Neutrophil (primary cell): ENCODE data around the gene LIMA1.
"Not testable (repeated sequence)": the region's sequence is repeated elsewhere in the genome, so short reads cannot be mapped to it uniquely, and the experiment has no call there.

Experiments used
- H3K27ac ChIP-seq: fragments of 200-600 bp; sonication (generic); 2 replicates; pipeline ENCODE4 v1.5.1; 2016; ENCODE audit warnings: mild to moderate bottlenecking, moderate library complexity
- H3K27me3 ChIP-seq: fragments of 200-600 bp; sonication (generic); 2 replicates; pipeline ENCODE4 v1.6.0; 2016; ENCODE audit warnings: mild to moderate bottlenecking
- H3K36me3 ChIP-seq: fragments of 200-600 bp; sonication (generic); 2 replicates; pipeline ENCODE4 v1.5.1; 2017
- H3K4me1 ChIP-seq, 2 experiments: fragments of 200-600 bp in 1 of 2; sonication (generic) in 1 of 2; 1 replicate in 1 of 2; 2 replicates in 1 of 2; pipeline versions ENCODE4 v1.5.1 to v1.6.1; 2013 to 2016; ENCODE audit warnings: low read depth in 1 of 2, low read length in 1 of 2, mild to moderate bottlenecking in 1 of 2, moderate library complexity in 1 of 2; ENCODE audit not compliant: control insufficient read depth in 1 of 2, insufficient read depth in 1 of 2
- H3K4me3 ChIP-seq, 2 experiments: fragments of 200-600 bp in 1 of 2; sonication (generic) in 1 of 2; 1 replicate in 1 of 2; 2 replicates in 1 of 2; pipeline ENCODE4 v1.5.1; 2013 to 2016; ENCODE audit warnings: low read depth in 1 of 2, low read length in 1 of 2, mild to moderate bottlenecking in 1 of 2, moderate library complexity in 1 of 2
- H3K9me3 ChIP-seq: fragments of 200-600 bp; sonication (generic); 2 replicates; pipeline ENCODE4 v1.5.1; 2016
- CTCF ChIP-seq: fragments of 200-600 bp; sonication (generic); IDR thresholded peaks from 2 replicates; pipeline ENCODE4 v1.5.1; 2016; ENCODE audit warnings: antibody characterized with exemption

Gene LIMA1

GRCh38 chr12:50252977-50253602, 30.2 kb downstream of the LIMA1 start:
- Histone ChIP-seq H3K27ac (no peak overlapping the region), H3K9me3 (no peaks in the 10 kb centered on the region), H3K27me3 (no peaks in the 10 kb centered on the region), H3K4me1 (no peaks in the 10 kb centered on the region), H3K4me3 (no peak overlapping the region), H3K36me3 (no peaks in the 10 kb centered on the region)
- no peak for TF ChIP-seq CTCF

- Histone ChIP-seq H3K36me3 (no peaks in the 10 kb centered on the region), H3K9me3 (no peaks in the 10 kb centered on the region), H3K4me3 (no peak overlapping the region), H3K4me1 (no peaks in the 10 kb centered on the region), H3K27ac (no peak overlapping the region), H3K27me3 (no peaks in the 10 kb centered on the region)
- TF ChIP-seq CTCF: no peak
These were observed 31.6 kb downstream of the LIMA1 start for GRCh38 chr12:50251619-50252252.

GRCh38 chr12:50249464-50250182, 33.7 kb downstream of the LIMA1 start:
- Histone ChIP-seq H3K4me3 (no peak overlapping the region), H3K9me3 (no peaks in the 10 kb centered on the region), H3K4me1 (no peaks in the 10 kb centered on the region), H3K27ac (no peak overlapping the region), H3K27me3 (no peaks in the 10 kb centered on the region), H3K36me3 (no peaks in the 10 kb centered on the region)
- TF ChIP-seq CTCF: no peak

GRCh38 chr12:50248883-50249282, 34.4 kb downstream of the LIMA1 start:
- no peak for TF ChIP-seq CTCF
- H3K36me3 ChIP-seq: no peaks in the 10 kb centered on the region
- no peak overlapping the region for H3K4me3 ChIP-seq
- H3K27me3 ChIP-seq: no peaks in the 10 kb centered on the region
- no peaks in the 10 kb centered on the region for H3K9me3 ChIP-seq
- H3K27ac ChIP-seq: no peak overlapping the region
- no peaks in the 10 kb centered on the region for H3K4me1 ChIP-seq

- no peak for TF ChIP-seq CTCF
- Histone ChIP-seq H3K27ac (no peak overlapping the region), H3K4me3 (no peak overlapping the region), H3K9me3 (no peaks in the 10 kb centered on the region), H3K36me3 (no peaks in the 10 kb centered on the region), H3K4me1 (no peaks in the 10 kb centered on the region), H3K27me3 (no peaks in the 10 kb centered on the region)
These were observed 34.9 kb downstream of the LIMA1 start for GRCh38 chr12:50248411-50248810.

GRCh38 chr12:50247665-50248064, 35.7 kb downstream of the LIMA1 start:
- H3K27ac ChIP-seq, H3K27me3 ChIP-seq, H3K4me1 ChIP-seq, H3K9me3 ChIP-seq, H3K4me3 ChIP-seq, H3K36me3 ChIP-seq: not testable (repeated sequence)
